HepG2 (cell line): ENCODE data around the gene CACHD1. TPM values are rescaled to one million over a fixed set of nuclear protein-coding genes. Genes with fewer than 3 reads are reported as not detected.

Experiments
- ATAC-seq: fragments of 200-7000 bp; cut with Tn5 transposase; 3 replicates; pipeline ENCODE4 v1.9.1; 2020; ENCODE audit warnings: mild to moderate bottlenecking, moderate library complexity
- BruUV-seq: library from RNA; stranded (reverse); fragments of 400-500 nt; replicated peaks from 2 replicates; lab custom pipeline; 2021; lab: Mats Ljungman, UMichigan
- CTCF ChIA-PET: fragments of 300-600 bp; formaldehyde crosslinking; extraction: SDS; loops from one replicate; lab custom pipeline; 2021; ENCODE audit warnings: low total read pairs, inconsistent platforms, low intra/inter-chr PET ratio; lab: Yijun Ruan, JAX
- POLR2A ChIA-PET: fragments of 350-600 bp; sonication (Branson Sonifier 250); formaldehyde crosslinking; loops from one replicate; lab custom pipeline; 2020; ENCODE audit warnings: antibody characterized with exemption, inconsistent platforms; lab: Yijun Ruan, JAX
- DNase-seq: peaks from one replicate; pipeline ENCODE4 v3.0.0-alpha.2; 2015; ENCODE audit warnings: low spot score
- FAIRE-seq: peaks from 3 replicates; lab custom pipeline; 2011; peaks lifted over from hg19 to GRCh38; lab: Jason Lieb, UNC
- H2AFZ ChIP-seq: one replicate; pipeline ENCODE4 v1.6.1; 2011; ENCODE audit warnings: low read length, inconsistent platforms
- H3K27ac ChIP-seq: fragments of 300-600 bp; 3 replicates; pipeline ENCODE4 v1.8.0; 2011; ENCODE audit warnings: mixed run types, mild to moderate bottlenecking, mixed read lengths, low read length, inconsistent platforms; ENCODE audit not compliant: insufficient read depth; ENCODE audit errors: extremely low read length
- H3K27me3 ChIP-seq, 2 experiments: fragments of 200-600 bp in 1 of 2; 2 replicates in 1 of 2; 3 replicates in 1 of 2; pipeline versions ENCODE4 v1.6.0 to v1.8.0; 2011; ENCODE audit warnings: low read length in 2 of 2, mild to moderate bottlenecking in 2 of 2, moderate library complexity in 2 of 2, inconsistent platforms in 1 of 2; ENCODE audit not compliant: insufficient read depth in 2 of 2, control insufficient read depth in 1 of 2
- H3K36me3 ChIP-seq, 2 experiments: fragments of 200-600 bp in 1 of 2; replicated peaks in 1 of 2; 2 replicates in 1 of 2; 3 replicates in 1 of 2; pipeline versions ENCODE4 v1.5.1 to v1.8.0; 2011; ENCODE audit warnings: low read length in 2 of 2, inconsistent platforms in 1 of 2; ENCODE audit not compliant: insufficient read depth in 2 of 2, control insufficient read depth in 1 of 2
- H3K4me1 ChIP-seq: 2 replicates; pipeline ENCODE4 v1.5.1; 2012; ENCODE audit warnings: low read length, inconsistent platforms; ENCODE audit not compliant: insufficient read depth
- H3K4me2 ChIP-seq: 2 replicates; pipeline ENCODE4 v1.6.0; 2011; ENCODE audit warnings: low read depth, low read length, inconsistent platforms
- H3K4me3 ChIP-seq, 3 experiments: fragments of 200-600 bp in 1 of 3; sonication (generic), shearing (Covaris generic) in 1 of 3; replicated peaks in 1 of 3; 2 replicates each; pipeline ENCODE4 v1.5.1; 2011 to 2016; ENCODE audit warnings: low read length in 3 of 3, inconsistent platforms in 2 of 3, low read depth in 2 of 3, mild to moderate bottlenecking in 2 of 3, control low read depth in 1 of 3, mixed read lengths in 1 of 3; ENCODE audit not compliant: insufficient read depth in 1 of 3
- H3K79me2 ChIP-seq: one replicate; pipeline ENCODE4 v1.6.1; 2011; ENCODE audit warnings: low read length, inconsistent platforms; ENCODE audit not compliant: insufficient read depth
- H3K9ac ChIP-seq: 2 replicates; pipeline ENCODE4 v1.6.0; 2011; ENCODE audit warnings: mild to moderate bottlenecking, low read depth, low read length, inconsistent platforms; ENCODE audit not compliant: insufficient read depth
- H3K9me3 ChIP-seq: 2 replicates; pipeline ENCODE4 v1.5.1; 2012; ENCODE audit warnings: mild to moderate bottlenecking, low read length
- H4K20me1 ChIP-seq: 2 replicates; pipeline ENCODE4 v1.6.0; 2011; ENCODE audit warnings: inconsistent platforms, mild to moderate bottlenecking, low read length, moderate library complexity; ENCODE audit not compliant: insufficient read depth
- ARID4A ChIP-seq: sonication (generic); formaldehyde crosslinking; IDR thresholded peaks from 2 replicates; pipeline ENCODE4 v1.5.0; 2020; ENCODE audit warnings: mild to moderate bottlenecking, missing genetic modification reagents, borderline replicate concordance
- CTCF ChIP-seq: sonication (generic); formaldehyde crosslinking; IDR thresholded peaks from 2 replicates; pipeline ENCODE4 v1.5.0; 2020; ENCODE audit warnings: mild to moderate bottlenecking, missing genetic modification reagents, moderate library complexity
- STAG1 ChIP-seq: sonication (generic); formaldehyde crosslinking; IDR thresholded peaks from 2 replicates; pipeline ENCODE4 v1.4.0; 2020; ENCODE audit warnings: missing genetic modification reagents
- ZBTB33 ChIP-seq: sonication (generic); formaldehyde crosslinking; IDR thresholded peaks from 2 replicates; pipeline ENCODE4 v1.4.0; 2020; ENCODE audit warnings: missing genetic modification reagents
- WGBS: methylation state at CpG from one replicate; pipeline ENCODE4 v1.1.6; 2017; ENCODE audit warnings: low lambda C conversion rate; 5-methylcytosine and 5-hydroxymethylcytosine counted together
- in situ Hi-C: cut with HindIII; loops from 2 replicates; pipeline ENCODE4 v1.10.0; 2017; ENCODE audit warnings: low pct_unique_long_range_greater_than_20kb; ENCODE audit not compliant: extremely low pct_ligation_motif_present
- intact Hi-C: fragments of 100-400 bp; cut with micrococcal nuclease; formaldehyde crosslinking; loops from one replicate; pipeline ENCODE4 v1.10.0; 2022; ENCODE audit not compliant: unreplicated experiment
- polyA plus RNA-seq, 8 experiments: library from polyadenylated mRNA; depleted of rRNA in 3 of 8; stranded (reverse) in 7 of 8; unstranded in 1 of 8; fragments of >200 nt; fragmentation: Illumina TruSeq in 4 of 8; extraction: Trizol in 4 of 8; gene quantifications; 2 replicates each; pipeline versions ENCODE4 v1.2.1 to v1.2.3, GENCODE V29; 2011 to 2016; ENCODE audit warnings: low read depth in 4 of 8, missing spikeins in 1 of 8, mixed read lengths in 1 of 8; ENCODE audit not compliant: insufficient read depth in 1 of 8
- total RNA-seq, 5 experiments: library from RNA; depleted of rRNA; stranded (reverse); fragments of >200 nt; fragmentation: Illumina TruSeq; extraction: Trizol; gene quantifications; 2 replicates each; pipeline ENCODE4 v1.2.3, GENCODE V29; 2016; ENCODE audit warnings: low read depth in 1 of 5

The CACHD1 gene
- total and polyA plus RNA-seq, 2 of the 13 experiments (the other 11 are each of a cell fraction or from before 2014, with no cell fraction given), result 0.11 TPM; not detected in 1

GRCh38 chr1:64663668-64664067 is 193.7 kb downstream of the CACHD1 start:
- ATAC-seq, result peak; percentile 93
- intact Hi-C loops (no loop called here), in situ Hi-C loops (no loop called here)
- CTCF ChIA-PET, result no interaction called here
- Histone ChIP-seq H3K9me3 (no peaks in the 10 kb centered on the region), H3K27me3 (no peaks in the 10 kb centered on the region), H3K9ac (no peak overlapping the region), H3K4me1 (no peaks in the 10 kb centered on the region), H3K4me3 (no peak overlapping the region), H3K27ac (no peak overlapping the region), H3K79me2 (no peaks in the 10 kb centered on the region), H4K20me1 (no peaks in the 10 kb centered on the region), H3K4me2 (no peak overlapping the region), H2AFZ (no peak overlapping the region), H3K36me3 (no peaks in the 10 kb centered on the region)
- 55% methylated on average over 7 of the region's 7 CpGs for WGBS
- peak; percentile 27 for DNase-seq
- POLR2A ChIA-PET, result no interaction called here
- TF ChIP-seq ARID4A (CRISPR knock-in tag), result no peak
- TF ChIP-seq CTCF (CRISPR knock-in tag), result peak; percentile 47
- TF ChIP-seq STAG1 (CRISPR knock-in tag), result peak; percentile 37
- TF ChIP-seq ZBTB33 (CRISPR knock-in tag), result peak; percentile 89
- no peak for FAIRE-seq
- no TSS peak for BruUV-seq
